Measurements from ENCODE around the gene TMED9.

GRCh38 chr5:177608243-177609075 lies 16.5 kb downstream of the TMED9 start:
- TF ChIP-seq, protein P1, sequence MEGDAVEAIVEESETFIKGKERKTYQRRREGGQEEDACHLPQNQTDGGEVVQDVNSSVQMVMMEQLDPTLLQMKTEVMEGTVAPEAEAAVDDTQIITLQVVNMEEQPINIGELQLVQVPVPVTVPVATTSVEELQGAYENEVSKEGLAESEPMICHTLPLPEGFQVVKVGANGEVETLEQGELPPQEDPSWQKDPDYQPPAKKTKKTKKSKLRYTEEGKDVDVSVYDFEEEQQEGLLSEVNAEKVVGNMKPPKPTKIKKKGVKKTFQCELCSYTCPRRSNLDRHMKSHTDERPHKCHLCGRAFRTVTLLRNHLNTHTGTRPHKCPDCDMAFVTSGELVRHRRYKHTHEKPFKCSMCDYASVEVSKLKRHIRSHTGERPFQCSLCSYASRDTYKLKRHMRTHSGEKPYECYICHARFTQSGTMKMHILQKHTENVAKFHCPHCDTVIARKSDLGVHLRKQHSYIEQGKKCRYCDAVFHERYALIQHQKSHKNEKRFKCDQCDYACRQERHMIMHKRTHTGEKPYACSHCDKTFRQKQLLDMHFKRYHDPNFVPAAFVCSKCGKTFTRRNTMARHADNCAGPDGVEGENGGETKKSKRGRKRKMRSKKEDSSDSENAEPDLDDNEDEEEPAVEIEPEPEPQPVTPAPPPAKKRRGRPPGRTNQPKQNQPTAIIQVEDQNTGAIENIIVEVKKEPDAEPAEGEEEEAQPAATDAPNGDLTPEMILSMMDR (IDR thresholded peaks at IDR 0.05 in 4 of 5, conservative IDR thresholded peaks at IDR 0.05 in 1 of 5) = no peak
- no peak for TF ChIP-seq POLR2A (IDR thresholded peaks at IDR 0.05)
